H9 (cell line): ENCODE measurements around the gene RPL38. TPM values are rescaled to one million over a fixed set of nuclear protein-coding genes. Genes with fewer than 3 reads are reported as not detected.
A peak's percentile ranks its signal among the peaks of the same experiment; 100 is the strongest.

ENCODE experiments used
- DNase-seq: peaks from one replicate; pipeline ENCODE4 v3.0.0-alpha.2; 2017
- H2AFZ ChIP-seq: one replicate; pipeline ENCODE4 v1.6.1; 2013; ENCODE audit warnings: mild to moderate bottlenecking, low read length, control low read depth, moderate library complexity
- H2AK5ac ChIP-seq: 2 replicates; pipeline ENCODE4 v1.6.1; 2013; ENCODE audit warnings: low read length, control low read depth, mixed read lengths; ENCODE audit not compliant: insufficient read length
- H2BK120ac ChIP-seq: one replicate; pipeline ENCODE4 v1.6.1; 2013; ENCODE audit warnings: low read depth, mild to moderate bottlenecking, low read length, control low read depth, inconsistent platforms; ENCODE audit not compliant: poor library complexity, severe bottlenecking
- H2BK12ac ChIP-seq: 2 replicates; pipeline ENCODE4 v1.6.1; 2013; ENCODE audit warnings: low read length, control low read depth, mixed read lengths, low read depth; ENCODE audit not compliant: insufficient read length
- H2BK15ac ChIP-seq: 2 replicates; pipeline ENCODE4 v1.6.1; 2013; ENCODE audit warnings: low read depth, low read length, control low read depth
- H2BK20ac ChIP-seq: one replicate; pipeline ENCODE4 v1.6.1; 2013; ENCODE audit warnings: low read depth, mild to moderate bottlenecking, low read length, control low read depth, inconsistent platforms; ENCODE audit not compliant: poor library complexity, severe bottlenecking
- H2BK5ac ChIP-seq: 2 replicates; pipeline ENCODE4 v1.6.1; 2013; ENCODE audit warnings: low read length, control low read depth, mixed read lengths; ENCODE audit not compliant: insufficient read length
- H3K14ac ChIP-seq: 2 replicates; pipeline ENCODE4 v1.6.1; 2013; ENCODE audit warnings: low read length, control low read depth; ENCODE audit not compliant: insufficient read depth
- H3K18ac ChIP-seq: 2 replicates; pipeline ENCODE4 v1.6.1; 2013; ENCODE audit warnings: low read depth, mild to moderate bottlenecking, mixed read lengths, low read length, control low read depth; ENCODE audit not compliant: insufficient read length
- H3K23ac ChIP-seq: 2 replicates; pipeline ENCODE4 v1.6.1; 2013; ENCODE audit warnings: low read length, control low read depth, mixed read lengths, low read depth; ENCODE audit not compliant: insufficient read length
- H3K23me2 ChIP-seq: 2 replicates; pipeline ENCODE4 v1.6.1; 2013; ENCODE audit warnings: low read depth, mild to moderate bottlenecking, mixed read lengths, low read length, control low read depth; ENCODE audit not compliant: insufficient read length, poor library complexity, severe bottlenecking
- H3K27ac ChIP-seq: 2 replicates; pipeline ENCODE4 v1.5.1; 2013; ENCODE audit warnings: low read length, control low read depth, mixed read lengths, low read depth; ENCODE audit not compliant: insufficient read length
- H3K27me3 ChIP-seq: 2 replicates; pipeline ENCODE4 v1.6.1; 2013; ENCODE audit warnings: low read length, control low read depth, inconsistent platforms; ENCODE audit not compliant: insufficient read depth
- H3K4ac ChIP-seq: 2 replicates; pipeline ENCODE4 v1.6.1; 2013; ENCODE audit warnings: low read depth, mild to moderate bottlenecking, control low read depth, inconsistent platforms, low read length, moderate library complexity
- H3K4me1 ChIP-seq: 2 replicates; pipeline ENCODE4 v1.6.1; 2013; ENCODE audit warnings: low read length, control low read depth, inconsistent platforms; ENCODE audit not compliant: insufficient read depth
- H3K4me2 ChIP-seq: 2 replicates; pipeline ENCODE4 v1.6.1; 2013; ENCODE audit warnings: low read length, control low read depth, mixed read lengths; ENCODE audit not compliant: insufficient read length, insufficient read depth
- H3K56ac ChIP-seq: 2 replicates; pipeline ENCODE4 v1.6.1; 2013; ENCODE audit warnings: low read depth, mild to moderate bottlenecking, mixed read lengths, low read length, control low read depth; ENCODE audit not compliant: insufficient read length
- H3K79me1 ChIP-seq: 2 replicates; pipeline ENCODE4 v1.6.1; 2013; ENCODE audit warnings: low read depth, mild to moderate bottlenecking, moderate library complexity, low read length, control low read depth, inconsistent platforms; ENCODE audit not compliant: insufficient read depth, poor library complexity, severe bottlenecking
- H3K79me2 ChIP-seq: 2 replicates; pipeline ENCODE4 v1.6.1; 2013; ENCODE audit warnings: low read length, control low read depth, inconsistent platforms; ENCODE audit not compliant: insufficient read depth
- H3K9ac ChIP-seq: 2 replicates; pipeline ENCODE4 v1.6.1; 2013; ENCODE audit warnings: low read length, control low read depth, mixed read lengths; ENCODE audit not compliant: insufficient read length; ENCODE audit errors: extremely low read depth
- H3K9me3 ChIP-seq: one replicate; pipeline ENCODE4 v1.6.1; 2013; ENCODE audit warnings: low read depth, low read length, inconsistent platforms; ENCODE audit not compliant: control insufficient read depth
- H3T11ph ChIP-seq: one replicate; pipeline ENCODE4 v1.6.1; 2013; ENCODE audit warnings: mild to moderate bottlenecking, low read length, control low read depth, inconsistent platforms
- H4K20me1 ChIP-seq: one replicate; pipeline ENCODE4 v1.6.1; 2013; ENCODE audit not compliant: control insufficient read depth, insufficient read length, insufficient read depth
- H4K5ac ChIP-seq: 2 replicates; pipeline ENCODE4 v1.6.1; 2013; ENCODE audit warnings: low read depth, mild to moderate bottlenecking, mixed read lengths, low read length, control low read depth; ENCODE audit not compliant: insufficient read length
- H4K8ac ChIP-seq: replicated peaks from 2 replicates; pipeline ENCODE4 v1.6.1; 2013; ENCODE audit warnings: low read length, control low read depth, mixed read lengths, low read depth; ENCODE audit not compliant: insufficient read length
- H4K91ac ChIP-seq: 2 replicates; pipeline ENCODE4 v1.6.1; 2013; ENCODE audit warnings: low read depth, mild to moderate bottlenecking, moderate library complexity, mixed read lengths, low read length, control low read depth; ENCODE audit not compliant: insufficient read length
- H3K27ac Mint-ChIP-seq, 3 experiments: 2 replicates in 2 of 3; 3 replicates in 1 of 3; pipeline ENCODE4 v1.8.0; 2020 to 2021; ENCODE audit warnings: mixed read lengths in 3 of 3, mild to moderate bottlenecking in 1 of 3, moderate library complexity in 1 of 3
- H3K27me3 Mint-ChIP-seq: 2 replicates; pipeline ENCODE4 v1.8.0; 2021; ENCODE audit warnings: low read depth, mild to moderate bottlenecking, moderate library complexity, mixed read lengths
- H3K36me3 Mint-ChIP-seq, 3 experiments: 2 replicates in 2 of 3; 3 replicates in 1 of 3; pipeline ENCODE4 v1.8.0; 2020 to 2021; ENCODE audit warnings: low read depth in 3 of 3, mixed read lengths in 3 of 3; ENCODE audit not compliant: insufficient read depth in 1 of 3
- H3K4me1 Mint-ChIP-seq, 2 experiments: 2 replicates each; pipeline ENCODE4 v1.8.0; 2020; ENCODE audit warnings: mixed read lengths in 2 of 2
- H3K4me3 Mint-ChIP-seq, 2 experiments: 2 replicates in 1 of 2; 3 replicates in 1 of 2; pipeline ENCODE4 v1.8.0; 2020 to 2021; ENCODE audit warnings: mild to moderate bottlenecking in 2 of 2, mixed read lengths in 2 of 2, moderate library complexity in 1 of 2
- H3K9me3 Mint-ChIP-seq, 2 experiments: 2 replicates in 1 of 2; 3 replicates in 1 of 2; pipeline ENCODE4 v1.8.0; 2020; ENCODE audit warnings: mild to moderate bottlenecking in 2 of 2, mixed read lengths in 2 of 2, moderate library complexity in 1 of 2
- CTCF ChIP-seq: fragments of 200-600 bp; sonication (generic); conservative IDR thresholded peaks from 3 replicates; pipeline ENCODE4 v1.8.0; 2021; ENCODE audit warnings: antibody characterized with exemption, mild to moderate bottlenecking
- WGBS: extraction: QIAGEN DNeasy Blood & Tissue Kit; methylation state at CpG from one replicate; pipeline ENCODE4 v1.1.7; 2013; ENCODE audit warnings: missing lambda C conversion rate, low lambda C conversion rate, mixed read lengths; ENCODE audit not compliant: insufficient read length; ENCODE audit errors: extremely low coverage; 5-methylcytosine and 5-hydroxymethylcytosine counted together
- total RNA-seq: library from RNA; stranded (reverse); gene quantifications from 2 replicates; pipeline ENCODE4 v1.2.1, GENCODE V29; 2021

RPL38 gene
- total RNA-seq, 1 experiment from 2014 or later, result 1,358 TPM

DNA sequence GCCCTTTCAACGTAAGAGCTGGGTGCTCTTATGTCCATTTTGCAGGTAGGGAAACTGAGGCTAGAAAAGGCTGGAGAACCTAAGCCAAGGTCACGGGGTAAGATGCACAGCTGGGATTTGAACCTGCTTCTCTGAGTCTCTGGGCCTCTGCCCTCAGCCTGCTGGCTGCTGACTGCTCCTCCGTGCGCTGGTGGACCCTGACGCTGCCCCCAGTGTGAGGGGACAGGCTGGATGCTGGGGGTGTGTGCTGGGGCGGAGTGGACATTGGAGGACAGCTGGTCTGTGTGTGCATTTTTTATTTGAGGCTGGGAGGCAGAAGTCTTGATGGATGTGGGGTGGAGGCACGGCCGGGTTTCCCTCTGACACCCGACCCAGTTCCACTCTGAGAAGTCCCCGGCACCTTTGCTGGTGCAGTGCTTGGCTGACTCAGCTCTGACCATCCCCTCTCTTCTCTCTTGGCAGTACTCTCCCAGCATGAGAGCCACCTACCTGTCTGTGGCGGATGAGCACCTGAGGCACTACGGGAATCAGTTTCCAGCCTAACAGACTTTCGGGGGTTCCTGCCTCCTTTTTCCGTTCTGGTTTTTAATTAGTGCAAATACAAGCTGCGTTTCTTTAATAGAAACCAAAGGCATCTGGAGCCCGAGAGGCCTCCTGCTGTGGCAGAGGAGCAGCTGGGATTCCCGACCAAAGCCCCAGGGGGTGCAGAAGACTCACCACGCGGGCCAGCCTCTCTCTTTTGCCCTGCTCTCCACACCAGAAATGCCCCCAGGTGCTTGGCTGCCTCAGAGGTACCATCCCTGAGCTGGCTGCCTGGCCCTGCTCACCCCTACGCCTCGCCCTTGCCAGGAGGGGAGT, 56.4 kb downstream of the RPL38 start:
- Mint-ChIP-seq H3K27ac (peak overlapping the region in 2 of 3 experiments; percentile 36 to 44; a peak in 1 of 7 replicates), H3K9me3 (no peaks in the 10 kb centered on the region), H3K4me1 (peaks cover 18 to 22% of the 10 kb centered on the region in 2 experiments), H3K4me3 (peak overlapping the region; percentile 17 to 32; a peak in 2 of 5 replicates), H3K27me3 (peaks cover 16% of the 10 kb centered on the region), H3K36me3 (no peaks in the 10 kb centered on the region)
- Histone ChIP-seq H3K23ac (no peak overlapping the region), H3K9me3 (no peaks in the 10 kb centered on the region), H4K20me1 (no peaks in the 10 kb centered on the region), H3K79me2 (no peaks in the 10 kb centered on the region), H2BK12ac (no peak overlapping the region), H2BK20ac (no peak overlapping the region), H3K4me1 (peaks cover 4% of the 10 kb centered on the region; the same call in 1 of the 2 replicates), H3K18ac (peak overlapping the region; percentile 7), H3K27me3 (no peaks in the 10 kb centered on the region), H2AK5ac (no peak overlapping the region), H2AFZ (no peak overlapping the region), H4K8ac (no peak overlapping the region), H3K23me2 (peaks cover 3% of the 10 kb centered on the region), H3K27ac (no peak overlapping the region), H3T11ph (no peak overlapping the region), H2BK5ac (no peak overlapping the region), H4K5ac (no peak overlapping the region), H2BK120ac (no peak overlapping the region), H4K91ac (no peak overlapping the region), H3K4me2 (peak overlapping the region; percentile 6), H3K79me1 (no peaks in the 10 kb centered on the region), H3K4ac (no peak overlapping the region), H3K9ac (no peak overlapping the region), H3K56ac (no peak overlapping the region), H2BK15ac (no peak overlapping the region), H3K14ac (peak overlapping the region; percentile 82)
- peak; percentile 63 for DNase-seq
- TF ChIP-seq CTCF, result peak; percentile 39; the same call in 2 of the 3 replicates
- no CpG with 5 or more reads among the region's 21 CpGs for WGBS

Other genes starting within 250 kb of the RPL38 start
- 1.6 and 3.2 TPM in 2 replicates for gene TTYH2, start 9.9 kb downstream of the RPL38 start, total RNA-seq
- not detected in 2 replicates for gene DNAI2, start 70.6 kb downstream of the RPL38 start, total RNA-seq
- 0.13 and 0.18 TPM in 2 replicates for gene KIF19, start 122.5 kb downstream of the RPL38 start, total RNA-seq
- gene BTBD17, start 158.2 kb downstream of the RPL38 start, total RNA-seq, result 0.31 and 0.33 TPM in 2 replicates
- gene GPR142, start 163.8 kb downstream of the RPL38 start, total RNA-seq, result 0.33 TPM in 1 of 2 replicates, not detected in the other
- 15.2 and 15.5 TPM in 2 replicates for gene GPRC5C, start 228.4 kb downstream of the RPL38 start, total RNA-seq